Hematopoietic multipotent progenitor cell treated with erythropoietin and hydrocortisone succinate and interleukin-3 and kit ligand, for 8 days (in vitro differentiated cells): Measurements from ENCODE around the gene TBRG4.
A peak's percentile ranks its signal among the peaks of the same experiment; 100 is the strongest.

Experiments
- DNase-seq: peaks from one replicate; pipeline ENCODE4 v3.0.0-alpha.2; 2015

TBRG4 gene

GRCh38 chr7:45140827-45141226, 29.3 kb upstream of the TBRG4 start:
- no peak for DNase-seq

DNA sequence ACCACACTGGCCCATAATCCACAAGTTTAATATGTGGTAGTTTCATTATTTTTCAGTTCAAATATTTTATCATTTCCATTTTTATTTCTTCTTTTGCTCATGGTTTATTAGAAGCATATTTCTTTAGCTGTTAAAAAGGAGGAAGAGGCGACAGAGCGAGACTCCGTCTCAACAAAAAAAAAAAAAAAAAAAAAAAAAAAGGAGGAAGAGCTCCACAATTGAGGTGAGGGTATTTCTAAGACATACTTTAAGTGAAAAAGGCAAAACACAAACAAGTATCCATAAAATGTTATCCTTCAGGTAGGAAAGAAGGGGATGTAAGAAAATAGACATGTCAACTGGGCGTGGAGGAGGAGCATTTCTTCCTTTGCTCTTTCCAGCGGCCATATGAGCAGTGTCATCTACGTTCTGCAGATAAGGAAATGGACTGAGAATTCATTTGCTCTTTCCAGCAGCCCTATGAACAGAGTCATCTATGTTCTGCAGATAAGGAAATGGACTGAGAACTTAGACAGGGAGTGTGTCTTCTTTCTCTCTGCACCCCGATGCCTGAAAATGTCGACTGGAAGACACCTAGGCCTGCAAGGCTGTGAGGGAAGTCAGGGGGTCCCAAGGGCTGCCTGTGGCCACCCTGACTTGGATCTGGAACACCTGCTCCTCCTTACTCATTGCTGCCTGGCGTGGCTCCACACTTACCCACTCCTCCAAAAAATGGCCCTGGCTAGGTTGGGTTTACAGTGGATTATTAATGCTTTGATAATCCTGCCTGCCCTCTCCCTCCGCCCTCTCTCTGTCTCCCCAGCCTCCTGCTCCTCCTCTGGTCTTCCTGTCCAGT, 27.2 kb upstream of the TBRG4 start:
- peak; percentile 78 for DNase-seq

DNA sequence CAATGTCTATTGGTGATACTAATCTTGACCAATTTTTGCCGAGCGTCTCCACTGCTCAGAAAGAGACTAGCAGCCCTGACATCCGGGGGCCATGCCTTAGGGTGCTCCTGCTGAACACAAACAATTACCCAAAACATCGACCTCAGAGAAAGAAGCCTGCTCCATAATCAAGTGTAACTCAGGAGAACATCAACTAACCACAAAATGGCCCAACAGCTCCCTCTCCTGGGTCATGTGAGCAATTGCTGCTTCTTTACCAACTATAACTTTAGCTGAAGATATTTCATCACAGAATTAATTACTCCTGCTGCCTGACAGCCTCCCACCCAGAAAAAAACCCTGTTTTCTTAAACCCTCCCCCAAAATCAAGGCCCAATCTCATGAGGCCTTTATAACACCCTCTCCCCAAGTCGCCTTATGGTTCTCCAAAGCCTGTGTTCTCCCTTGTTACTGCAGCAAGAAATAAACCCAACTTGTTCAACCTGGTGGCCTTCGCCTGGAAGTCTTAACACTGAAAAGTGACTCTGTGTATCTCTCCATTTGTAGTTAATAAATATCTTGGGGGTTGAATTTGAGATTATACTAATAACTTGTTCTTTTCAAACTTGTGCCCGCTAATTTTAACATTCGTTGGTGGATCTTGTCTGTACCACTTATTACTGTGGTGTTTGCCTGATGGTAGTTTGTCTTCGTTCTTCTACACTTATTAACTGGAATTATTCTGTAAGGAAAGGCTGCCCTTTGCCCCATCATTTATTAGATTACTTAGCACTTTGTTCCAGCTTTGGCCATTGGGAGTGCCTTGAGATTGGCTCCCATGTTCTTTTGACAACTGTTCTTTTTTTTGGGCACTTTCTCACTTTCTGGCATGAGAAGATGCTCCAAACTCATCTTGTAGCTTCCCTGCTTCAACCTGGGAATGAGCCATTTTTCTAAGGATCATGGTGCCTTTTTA, 24.9 kb upstream of the TBRG4 start:
- DNase-seq: peak; percentile 90

DNA sequence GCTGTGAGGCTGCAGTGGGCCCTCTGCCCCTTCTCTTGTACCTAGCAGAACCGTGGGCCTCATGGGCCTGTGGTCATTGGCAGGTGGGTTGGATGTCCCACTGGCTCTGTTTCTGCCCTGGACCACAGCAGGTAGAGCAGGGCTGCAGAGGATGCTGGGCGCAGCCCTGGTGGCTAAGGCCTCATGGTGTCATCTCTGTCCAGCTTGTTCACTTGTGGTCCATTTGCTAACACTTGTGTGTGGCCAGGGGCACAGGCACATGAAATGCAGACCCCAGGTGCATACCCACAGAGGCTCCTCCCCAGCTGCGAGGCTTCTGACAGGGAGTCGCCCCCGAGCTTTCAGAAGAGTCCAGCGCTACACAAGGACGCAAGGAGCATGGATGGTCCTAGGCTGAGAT, 22.4 kb upstream of the TBRG4 start:
- no peak for DNase-seq

DNA sequence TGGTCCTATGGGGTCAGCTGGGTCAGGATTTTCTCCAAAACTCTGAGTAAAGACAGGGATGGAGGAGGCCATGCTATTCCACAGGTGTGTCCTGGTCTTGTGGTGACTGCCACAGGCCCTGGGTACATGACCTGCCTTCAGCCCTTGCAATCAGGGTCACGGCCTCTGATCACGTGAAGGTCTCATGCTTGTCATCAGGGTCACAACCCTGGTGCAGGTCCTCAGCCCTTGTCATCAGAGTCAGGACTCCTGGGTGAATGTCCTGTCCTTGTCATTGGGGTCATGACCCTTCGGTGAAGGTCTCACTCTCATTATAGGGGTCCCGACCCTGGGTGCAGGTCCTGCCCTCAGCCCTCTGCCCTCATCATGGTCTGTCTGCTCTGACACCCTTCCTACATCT, 21.9 kb upstream of the TBRG4 start:
- no peak for DNase-seq

DNA sequence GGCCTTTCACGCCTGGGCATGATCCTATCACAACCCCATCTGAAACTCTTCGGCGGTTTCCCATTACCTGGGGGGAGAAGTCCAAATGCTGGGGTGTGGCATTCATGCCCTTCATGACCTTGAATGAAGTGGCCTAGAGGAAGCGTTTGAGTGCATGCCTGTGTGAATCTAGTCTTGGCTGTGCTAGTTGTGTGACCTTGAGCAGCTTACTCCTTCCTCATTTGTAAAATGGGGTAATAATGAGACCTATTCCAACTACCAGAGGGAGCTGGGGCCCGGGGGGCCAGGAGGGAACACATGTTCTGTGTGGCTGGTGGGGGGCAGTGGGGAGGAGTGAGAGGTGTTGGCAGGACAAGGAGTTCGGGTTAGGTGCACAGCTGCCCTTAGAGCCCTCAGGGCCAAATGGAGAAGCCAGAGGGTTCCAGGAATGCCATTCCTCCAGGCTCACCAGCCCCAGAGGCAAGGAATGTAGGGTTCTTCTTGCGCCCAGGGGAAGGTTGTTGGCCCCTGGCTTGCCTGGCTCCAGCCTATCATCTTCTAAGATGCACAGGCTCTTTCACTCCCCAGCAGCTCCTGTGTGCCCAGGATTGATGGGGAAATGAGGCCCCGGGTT, 21.3 kb upstream of the TBRG4 start:
- no peak for DNase-seq

- no peak for DNase-seq
Measured at GRCh38 chr7:45131891-45132290, 20.4 kb upstream of the TBRG4 start.

DNA sequence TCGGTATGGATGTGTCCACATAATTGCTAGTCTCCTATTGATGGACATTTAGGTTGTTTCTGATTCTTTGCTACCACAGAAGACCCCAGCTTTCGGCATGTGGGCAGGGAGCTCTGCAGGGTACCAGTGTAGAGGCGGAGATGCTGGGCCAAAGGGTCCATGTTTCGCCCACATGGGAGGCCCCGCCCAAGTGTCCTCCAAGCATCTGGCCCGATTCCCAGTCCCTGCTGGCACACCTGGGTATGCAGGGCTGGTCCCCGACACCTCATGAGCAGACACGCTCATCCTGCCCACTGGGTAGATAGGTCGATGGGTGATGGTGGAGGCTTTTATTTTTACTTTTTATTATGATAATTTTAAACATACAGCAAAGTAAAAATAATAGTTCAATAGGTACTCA, 19.4 kb upstream of the TBRG4 start:
- DNase-seq: no peak

DNA sequence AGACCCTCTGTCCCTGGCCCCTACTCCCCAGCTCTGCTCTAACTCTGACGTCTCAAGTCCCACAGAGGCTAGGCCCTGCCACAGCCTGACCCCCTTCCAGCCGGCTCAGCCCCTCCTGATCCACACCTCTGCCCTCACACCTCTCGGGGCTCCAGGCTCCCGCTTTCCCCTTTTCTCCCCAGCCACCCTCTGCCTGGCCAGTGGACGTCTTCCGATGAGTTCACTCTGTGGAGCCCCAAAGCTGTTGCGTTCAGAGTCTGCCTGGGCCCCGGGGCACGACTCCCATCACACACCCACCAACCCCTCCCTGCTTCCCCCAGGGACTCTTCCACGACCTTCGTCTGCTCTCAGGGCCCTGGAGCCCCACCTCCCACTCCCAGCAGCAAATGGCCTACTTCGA, 18.4 kb upstream of the TBRG4 start:
- no peak for DNase-seq

DNA sequence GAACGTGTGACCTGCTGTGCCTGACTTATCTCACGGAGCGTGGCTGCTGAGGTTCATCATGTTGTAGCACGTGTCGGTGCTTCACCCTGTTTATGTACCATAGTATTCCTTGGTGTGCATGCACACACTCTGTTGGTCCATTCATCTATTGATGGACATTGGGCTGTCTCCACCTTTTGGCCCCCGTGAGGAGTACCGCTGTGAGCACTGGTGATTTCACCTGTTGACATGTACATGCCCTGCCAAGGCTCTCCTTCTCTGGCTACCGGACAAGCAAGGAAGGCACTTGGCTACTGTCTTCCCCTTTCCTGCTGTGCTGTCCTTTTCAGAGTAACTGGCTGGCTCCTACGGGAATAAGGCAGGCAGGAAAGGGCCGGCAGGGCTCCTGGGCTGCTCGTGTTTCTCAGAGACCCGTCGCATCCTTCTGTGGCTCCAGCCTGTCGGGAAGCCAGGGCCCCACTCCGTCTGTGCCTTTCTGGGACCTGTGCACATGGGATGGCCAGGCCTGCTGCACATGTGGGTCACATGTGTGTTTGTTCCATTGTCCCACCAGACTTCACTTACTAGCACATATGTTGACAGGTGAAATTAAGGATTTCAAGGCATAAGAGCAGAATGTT, 17.8 kb upstream of the TBRG4 start:
- DNase-seq: no peak

DNA sequence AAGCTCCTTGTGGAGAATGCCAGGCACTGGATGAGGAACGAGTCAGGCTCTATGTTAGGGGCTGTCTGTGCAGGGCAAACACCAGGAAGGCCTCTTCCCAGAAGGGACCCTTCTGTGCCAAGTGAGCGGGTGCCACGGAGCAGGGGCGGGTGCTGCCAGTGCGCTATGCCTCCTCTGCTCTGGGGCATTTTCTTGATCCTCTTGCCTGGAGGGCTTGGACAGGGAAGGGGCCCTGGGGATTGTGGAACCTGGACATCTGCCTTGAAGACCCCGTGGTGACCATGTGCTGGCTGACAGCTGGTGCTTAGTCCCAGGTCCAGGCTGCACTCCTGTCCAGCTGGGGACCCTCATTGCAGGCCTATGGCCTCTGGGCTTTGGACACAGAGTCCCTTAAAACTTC, 15.4 kb upstream of the TBRG4 start:
- no peak for DNase-seq

- no peak for DNase-seq
Measured at GRCh38 chr7:45126201-45126600, 14.7 kb upstream of the TBRG4 start.

DNA sequence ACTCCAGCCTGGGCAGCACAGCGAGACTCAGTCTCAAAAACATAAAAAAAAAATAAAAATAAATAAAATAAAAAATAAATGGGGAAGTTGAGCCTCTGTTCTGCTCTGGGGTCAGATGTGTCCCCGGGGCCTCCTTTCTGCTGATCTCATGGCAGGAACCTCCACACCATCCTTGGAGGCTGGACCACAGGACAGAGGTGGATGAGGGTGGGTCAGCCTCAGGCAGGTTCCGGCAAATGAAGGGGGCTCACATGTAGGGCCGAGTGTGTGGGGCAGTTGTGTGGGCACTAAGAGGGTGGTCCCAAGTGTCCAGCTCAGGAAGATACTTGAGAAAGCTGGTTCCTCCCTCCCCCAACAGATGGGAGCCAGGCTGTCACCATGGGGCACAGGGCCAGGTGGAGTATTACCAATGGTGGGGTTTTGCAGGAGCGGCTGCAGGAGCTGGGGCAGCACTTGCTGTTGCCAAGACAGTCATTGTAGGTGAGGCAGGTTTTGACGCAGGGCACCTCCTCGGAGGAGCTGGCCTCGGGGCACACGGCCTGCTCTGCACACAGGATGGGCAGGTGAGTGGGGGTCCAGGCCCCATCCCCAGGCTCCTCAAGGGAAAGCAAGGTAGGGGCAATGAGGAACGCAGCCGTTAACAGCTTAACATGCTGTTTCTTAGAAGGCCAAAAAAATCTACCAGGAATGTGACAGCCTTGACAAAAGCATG, 13.9 kb upstream of the TBRG4 start:
- DNase-seq: no peak

- no peak for DNase-seq
Measured at GRCh38 chr7:45123913-45124710, 12.6 kb upstream of the TBRG4 start.

DNA sequence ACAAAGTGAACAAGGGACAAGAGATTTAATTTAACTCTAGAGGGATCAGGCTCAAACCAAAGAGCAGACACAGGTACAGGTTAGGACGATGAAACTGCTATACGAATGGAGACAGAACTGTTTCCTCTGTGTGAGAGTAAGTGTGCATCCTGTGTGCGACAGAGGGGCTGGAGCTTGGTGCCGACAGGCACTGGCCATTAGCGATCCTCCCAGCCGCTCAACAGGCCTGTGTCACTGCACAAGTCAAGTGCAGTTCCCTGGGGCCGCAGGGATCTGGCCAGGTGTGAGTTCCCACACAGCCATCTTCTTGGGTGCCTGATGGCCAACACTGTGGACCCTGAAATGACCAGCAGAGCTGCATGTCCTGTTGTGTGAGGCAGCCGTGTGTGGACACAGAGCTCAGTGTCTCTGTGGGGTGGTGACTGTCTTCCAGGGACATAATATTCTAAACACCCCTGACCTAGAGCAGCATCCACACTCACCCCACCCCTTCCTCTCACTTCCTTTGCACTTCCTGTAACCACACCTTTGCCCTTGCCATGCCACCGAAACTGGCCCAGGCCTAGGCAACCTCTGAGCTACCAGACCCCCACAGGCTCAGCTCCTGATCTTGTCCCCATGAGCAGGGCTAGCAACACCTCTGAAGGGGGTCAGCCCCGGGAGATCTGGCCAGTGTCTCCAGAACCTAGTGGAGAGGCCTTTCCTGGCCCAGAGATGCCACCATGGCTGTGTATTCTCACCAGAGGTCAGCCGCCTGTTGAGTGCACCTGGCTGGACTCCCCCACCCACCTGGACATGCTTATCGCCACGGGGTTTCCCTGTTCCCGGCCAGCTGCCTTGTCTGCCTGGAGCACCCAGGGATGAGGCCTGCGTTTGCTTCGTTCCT, 11.7 kb upstream of the TBRG4 start:
- no peak for DNase-seq

DNA sequence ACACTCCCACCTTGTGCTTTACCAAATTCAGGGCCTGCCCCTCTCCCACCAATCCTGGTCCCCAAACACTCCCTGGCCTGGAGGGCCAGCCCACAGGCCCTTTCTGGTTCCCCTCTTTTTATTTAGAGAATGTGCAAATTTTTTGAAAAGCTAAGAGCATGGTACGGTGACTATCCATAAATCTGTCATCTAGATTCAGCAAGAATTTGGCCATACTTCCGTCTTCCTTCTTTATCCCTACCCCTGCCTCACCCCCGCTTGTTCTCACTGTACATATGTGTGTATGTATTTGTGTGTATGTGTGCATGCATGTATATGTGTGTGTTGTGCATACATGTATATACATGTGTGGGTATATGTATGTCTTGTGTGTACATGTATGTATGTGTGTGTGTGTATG, 8.1 kb upstream of the TBRG4 start:
- DNase-seq: no peak

GRCh38 chr7:45118889-45119331, 7.4 kb upstream of the TBRG4 start:
- DNase-seq: no peak

DNA sequence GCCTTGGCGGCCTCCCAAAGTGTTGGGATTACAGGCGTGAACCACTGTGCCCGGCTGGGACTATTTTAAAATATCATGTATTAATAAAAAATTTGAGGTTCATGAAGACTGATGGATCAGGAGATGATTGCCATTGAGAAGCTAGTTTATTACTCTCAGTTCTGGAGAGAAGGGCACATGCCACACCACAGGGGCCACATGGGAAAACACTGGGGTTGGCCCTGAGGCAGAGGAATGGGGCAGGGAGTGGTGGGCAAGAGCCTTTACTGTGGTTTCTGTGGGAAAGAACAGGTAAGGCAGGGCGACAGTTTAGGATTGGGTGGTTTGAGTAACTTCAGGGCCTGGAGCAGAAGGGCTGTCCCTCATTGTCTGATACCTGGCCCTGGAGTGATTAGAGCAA, 6.8 kb upstream of the TBRG4 start:
- DNase-seq: no peak

DNA sequence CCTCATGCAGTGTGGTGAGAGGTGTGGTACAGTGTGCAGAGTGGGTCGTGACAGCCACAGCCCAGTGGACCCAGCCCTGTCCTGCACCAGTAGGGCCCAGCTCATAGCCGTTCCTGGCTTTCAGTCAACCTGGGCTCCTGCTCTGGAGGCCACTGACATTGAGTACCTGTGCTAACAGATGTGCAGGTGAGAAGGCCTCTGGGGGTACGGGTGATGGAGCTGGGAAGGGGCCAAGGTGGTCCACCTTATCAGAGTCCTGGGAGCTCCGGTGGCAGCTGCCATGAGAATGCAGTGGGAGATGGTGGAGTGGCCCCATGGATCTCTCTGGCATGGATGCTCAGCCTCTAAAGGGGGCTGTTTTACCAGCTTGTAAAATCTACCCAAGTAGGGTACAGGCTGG, 6.1 kb upstream of the TBRG4 start:
- DNase-seq: no peak

- DNase-seq: no peak
Measured at GRCh38 chr7:45116048-45116447, 4.6 kb upstream of the TBRG4 start.
